Retina (tissue), 1 donor: ENCODE measurements around the gene MAT1A.
A peak's percentile ranks its signal among the peaks of the same experiment; 100 is the strongest.
"Not testable (repeated sequence)": the region's sequence is repeated elsewhere in the genome, so short reads cannot be mapped to it uniquely, and the experiment has no call there.

ENCODE experiments used
- DNase-seq: peaks from one replicate; pipeline ENCODE4 v3.0.0-alpha.2; 2016

The MAT1A gene

GRCh38 chr10:80264081-80265056 lies 25.1 kb downstream of the MAT1A start:
- no peak for DNase-seq

GRCh38 chr10:80261316-80262030 lies 28.0 kb downstream of the MAT1A start:
- DNase-seq = no peak

GRCh38 chr10:80260295-80261243 lies 28.9 kb downstream of the MAT1A start:
- peak; percentile 62 for DNase-seq

GRCh38 chr10:80259405-80259871 lies 30.0 kb downstream of the MAT1A start:
- DNase-seq = no peak

- DNase-seq = peak; percentile 37
These were observed 32.7 kb downstream of the MAT1A start for GRCh38 chr10:80256798-80257197.

- DNase-seq = not testable (repeated sequence)
These were observed 34.7 kb downstream of the MAT1A start for GRCh38 chr10:80254726-80255125.

- not testable (repeated sequence) for DNase-seq
These were observed 35.5 kb downstream of the MAT1A start for GRCh38 chr10:80253963-80254271.

GRCh38 chr10:80253266-80253962 lies 36.0 kb downstream of the MAT1A start:
- DNase-seq = no peak

GRCh38 chr10:80252296-80252887 lies 37.1 kb downstream of the MAT1A start:
- no peak for DNase-seq

GRCh38 chr10:80251703-80252280 lies 37.7 kb downstream of the MAT1A start:
- DNase-seq = not testable (repeated sequence)

- DNase-seq = not testable (repeated sequence)
These were observed 39.1 kb downstream of the MAT1A start for GRCh38 chr10:80250399-80250798.

GRCh38 chr10:80249906-80250305 lies 39.6 kb downstream of the MAT1A start:
- DNase-seq = not testable (repeated sequence)

- DNase-seq = not testable (repeated sequence)
These were observed 41.8 kb downstream of the MAT1A start for GRCh38 chr10:80247611-80248010.

GRCh38 chr10:80244371-80244770 lies 45.1 kb downstream of the MAT1A start:
- DNase-seq = not testable (repeated sequence)

- not testable (repeated sequence) for DNase-seq
These were observed 47.1 kb downstream of the MAT1A start for GRCh38 chr10:80242341-80242740.

GRCh38 chr10:80236457-80236856 lies 53.0 kb downstream of the MAT1A start:
- not testable (repeated sequence) for DNase-seq

GRCh38 chr10:80234331-80235235 lies 54.9 kb downstream of the MAT1A start:
- DNase-seq = not testable (repeated sequence)

- DNase-seq = not testable (repeated sequence)
These were observed 55.6 kb downstream of the MAT1A start for GRCh38 chr10:80233871-80234270.

- not testable (repeated sequence) for DNase-seq
These were observed 62.7 kb downstream of the MAT1A start for GRCh38 chr10:80226723-80227122.

GRCh38 chr10:80223031-80223419 lies 66.4 kb downstream of the MAT1A start:
- not testable (repeated sequence) for DNase-seq
